Posterior vena cava (tissue), 2 donors: ENCODE results near the gene RS1. TPM values are rescaled to one million over a fixed set of nuclear protein-coding genes. Genes with fewer than 3 reads are reported as not detected.
A peak's percentile ranks its signal among the peaks of the same experiment; 100 is the strongest.

ENCODE experiments used
- DNase-seq: peaks from one replicate; pipeline ENCODE4 v3.0.0-alpha.2; 2020; ENCODE audit warnings: low spot score
- intact Hi-C, 2 donors: fragments of 100-400 bp; cut with DNase I; formaldehyde crosslinking; loops; one replicate each; pipeline versions ENCODE4 v1.14.1 to v1.14.2; 2022 to 2023
- total RNA-seq, 2 donors: library from RNA; stranded (reverse); fragmentation: NEBNext Ultra II Directional; extraction: Animal tissue kit (Norgen Biotek cat#: 25700); gene quantifications; one replicate each; pipeline ENCODE4 v1.2.1, GENCODE V29; 2021
- donor health status: DM: yes; HTN: yes; CAD: no.
- donor health status: DM: yes; HTN: yes; CAD: no.

Gene RS1
- total RNA-seq, 2 donors from 2014 or later: not detected

DNA sequence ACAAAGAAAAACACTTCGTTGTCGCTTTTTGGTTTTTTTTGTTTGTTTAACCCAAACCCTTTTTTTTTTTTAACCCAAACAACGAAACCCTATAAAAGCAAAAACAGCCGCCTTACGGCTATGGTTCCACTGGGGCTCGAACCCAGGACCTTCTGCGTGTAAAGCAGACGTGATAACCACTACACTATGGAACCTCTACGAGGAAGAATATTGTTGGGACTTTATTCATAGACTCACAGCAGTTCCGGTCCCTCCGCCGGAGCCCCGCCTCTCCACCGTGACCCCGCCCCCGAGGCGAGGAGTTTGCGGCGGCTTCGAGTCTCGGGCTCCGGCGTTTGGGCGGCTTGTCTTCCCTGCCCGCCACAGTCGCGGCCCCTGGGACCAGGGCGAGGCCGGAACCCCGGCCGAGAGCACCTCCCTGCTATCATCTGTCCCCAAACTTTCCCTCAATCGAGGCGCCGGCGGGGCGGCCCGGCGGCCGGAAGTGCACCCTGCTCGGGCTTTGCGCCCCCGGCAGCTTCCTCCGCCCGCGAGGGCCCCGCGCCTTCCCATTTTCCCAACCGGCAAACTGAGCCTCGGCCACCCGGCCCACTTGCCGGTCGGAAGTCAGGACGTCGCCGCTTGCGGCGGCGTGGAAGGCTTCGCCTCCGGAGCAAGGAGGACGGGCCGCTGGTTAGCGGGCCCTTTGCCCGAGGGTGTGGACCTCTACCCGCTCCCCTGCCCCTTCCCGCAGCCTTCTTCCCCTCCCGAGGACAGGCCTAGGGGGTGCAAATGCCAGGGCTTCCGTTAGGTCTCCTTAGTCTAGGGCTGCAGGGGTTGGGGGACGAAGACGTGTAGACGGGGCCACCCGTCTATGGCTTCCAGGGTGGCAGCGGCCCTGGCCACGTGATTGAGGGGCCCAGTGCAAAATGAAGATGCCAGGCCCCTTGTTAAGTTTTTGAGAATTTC is 3.2 kb upstream of the RS1 start:
- intact Hi-C loops: loop anchor here in 1 of 2 donors (10.0 kb wide), 1 partner anchor 220 kb away; no protein-coding TSS in a partner anchor
- DNase-seq: peak; percentile 92

DNA sequence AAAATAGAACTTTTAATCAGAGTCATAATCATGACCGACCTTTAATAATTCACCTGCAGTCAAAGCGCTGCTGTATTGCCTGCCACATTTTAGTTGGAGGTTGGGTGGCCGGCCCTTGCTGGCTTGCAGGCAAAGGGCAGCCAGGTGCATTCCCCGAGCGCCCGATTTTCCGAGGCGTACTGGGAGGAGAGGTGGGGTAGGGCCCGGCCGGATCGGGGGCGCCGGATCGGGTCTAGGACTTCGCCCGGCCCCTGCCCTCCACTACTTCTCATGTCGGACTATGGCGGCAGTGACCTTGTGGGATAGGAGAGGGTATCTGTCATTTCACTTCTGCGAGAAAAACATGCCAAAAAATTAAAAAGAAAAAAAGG is 2.5 kb upstream of the RS1 start:
- intact Hi-C loops: loop anchor here in 1 of 2 donors (10.0 kb wide), 1 partner anchor 220 kb away; no protein-coding TSS in a partner anchor
- no peak for DNase-seq

DNA sequence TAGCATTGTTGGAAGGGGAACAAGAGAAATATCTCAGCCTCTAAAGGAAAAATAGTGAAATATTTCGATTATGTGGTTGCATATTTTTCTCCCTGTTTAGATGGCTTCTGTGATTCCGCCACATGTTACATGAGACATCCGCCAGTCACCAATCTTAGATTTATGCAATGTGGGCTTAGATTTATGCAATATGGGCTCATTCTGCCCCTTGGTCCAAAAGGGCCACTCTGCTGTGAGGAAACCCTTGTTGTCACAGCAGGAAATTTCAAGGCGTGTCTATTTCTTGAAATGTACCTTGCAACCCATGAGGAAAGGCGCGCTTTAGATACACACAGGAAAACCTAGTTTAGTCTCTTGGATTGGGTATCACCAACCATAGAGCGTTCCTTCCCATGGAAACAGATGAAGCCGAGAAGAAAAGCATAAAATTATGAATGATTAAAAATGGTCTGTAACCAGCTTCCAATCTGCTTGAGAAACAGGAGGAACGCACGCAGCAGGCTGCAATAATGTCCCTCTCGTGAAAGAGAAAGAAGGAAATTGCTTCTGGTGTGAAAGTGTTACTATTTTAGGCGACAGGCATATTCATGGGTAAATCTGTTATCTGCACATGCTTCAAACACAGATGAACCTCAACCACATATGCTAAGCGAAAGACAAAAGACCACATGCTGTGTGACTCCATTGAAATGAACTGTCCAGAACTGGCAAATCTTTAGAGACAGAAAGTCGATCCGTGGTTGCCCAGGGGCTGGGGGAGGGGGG is 3.7 kb downstream of the RS1 start:
- intact Hi-C loops: no loop called here
- DNase-seq: no peak

DNA sequence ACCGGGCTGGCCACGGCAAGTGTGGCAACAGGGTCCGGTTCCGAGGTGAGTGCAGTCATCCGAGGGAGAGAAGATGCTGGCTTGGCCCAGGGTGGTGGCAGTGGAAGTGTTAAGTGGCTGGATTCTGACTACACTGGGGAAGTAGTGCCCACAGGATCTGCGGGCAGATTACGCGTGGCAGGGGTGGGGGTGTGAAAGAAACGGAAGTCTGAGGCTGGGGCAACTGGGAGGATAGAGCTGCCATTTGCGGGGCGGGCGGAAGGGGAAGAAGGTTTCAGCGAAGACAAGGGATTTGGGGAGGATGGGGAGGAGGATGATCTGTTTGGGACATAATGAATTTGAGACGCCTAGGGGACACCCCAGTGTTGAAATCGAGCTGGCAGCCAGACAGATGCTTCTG is 5.3 kb downstream of the RS1 start:
- intact Hi-C loops: no loop called here
- DNase-seq: no peak

DNA sequence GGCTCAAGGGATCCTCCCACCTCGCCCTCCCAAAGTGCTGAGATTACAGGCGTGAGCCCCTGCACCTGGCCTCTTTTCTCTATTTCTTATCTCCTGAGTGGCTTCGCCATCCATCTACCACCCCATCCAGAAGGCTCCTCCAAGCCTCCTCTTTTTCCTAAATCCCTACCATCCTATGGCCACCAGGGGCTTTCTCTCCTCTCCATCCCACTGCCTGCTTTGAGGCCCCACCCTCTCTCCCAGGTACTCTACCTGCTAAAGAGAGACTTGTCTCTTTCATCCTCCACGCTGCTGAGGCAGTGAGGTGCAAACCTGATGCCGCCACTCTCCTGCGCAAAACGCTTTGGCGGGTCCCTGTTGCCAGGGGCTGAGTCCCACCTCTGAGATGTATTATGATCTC is 7.0 kb downstream of the RS1 start:
- intact Hi-C loops: no loop called here
- no peak for DNase-seq

DNA sequence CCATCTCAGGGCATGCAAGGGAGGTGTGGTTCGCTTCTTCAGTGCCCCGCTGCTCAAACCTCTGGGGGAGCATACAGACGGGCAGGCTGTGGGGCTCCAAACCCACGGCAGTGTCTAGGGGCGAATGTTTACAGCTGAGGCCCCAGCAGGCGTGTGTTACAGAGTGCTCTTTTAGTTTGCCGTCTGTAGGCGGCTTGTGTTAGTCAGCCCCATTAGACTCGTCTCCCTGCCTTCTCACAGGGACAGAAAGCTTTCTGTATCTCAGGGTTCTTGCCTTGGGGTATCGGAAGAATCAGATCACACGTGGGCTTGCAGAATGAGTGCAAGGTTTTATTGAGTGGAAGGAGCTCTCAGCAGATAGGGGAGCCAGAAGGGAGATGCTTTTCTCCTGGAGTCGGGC is 10.6 kb downstream of the RS1 start:
- intact Hi-C loops: no loop called here

DNA sequence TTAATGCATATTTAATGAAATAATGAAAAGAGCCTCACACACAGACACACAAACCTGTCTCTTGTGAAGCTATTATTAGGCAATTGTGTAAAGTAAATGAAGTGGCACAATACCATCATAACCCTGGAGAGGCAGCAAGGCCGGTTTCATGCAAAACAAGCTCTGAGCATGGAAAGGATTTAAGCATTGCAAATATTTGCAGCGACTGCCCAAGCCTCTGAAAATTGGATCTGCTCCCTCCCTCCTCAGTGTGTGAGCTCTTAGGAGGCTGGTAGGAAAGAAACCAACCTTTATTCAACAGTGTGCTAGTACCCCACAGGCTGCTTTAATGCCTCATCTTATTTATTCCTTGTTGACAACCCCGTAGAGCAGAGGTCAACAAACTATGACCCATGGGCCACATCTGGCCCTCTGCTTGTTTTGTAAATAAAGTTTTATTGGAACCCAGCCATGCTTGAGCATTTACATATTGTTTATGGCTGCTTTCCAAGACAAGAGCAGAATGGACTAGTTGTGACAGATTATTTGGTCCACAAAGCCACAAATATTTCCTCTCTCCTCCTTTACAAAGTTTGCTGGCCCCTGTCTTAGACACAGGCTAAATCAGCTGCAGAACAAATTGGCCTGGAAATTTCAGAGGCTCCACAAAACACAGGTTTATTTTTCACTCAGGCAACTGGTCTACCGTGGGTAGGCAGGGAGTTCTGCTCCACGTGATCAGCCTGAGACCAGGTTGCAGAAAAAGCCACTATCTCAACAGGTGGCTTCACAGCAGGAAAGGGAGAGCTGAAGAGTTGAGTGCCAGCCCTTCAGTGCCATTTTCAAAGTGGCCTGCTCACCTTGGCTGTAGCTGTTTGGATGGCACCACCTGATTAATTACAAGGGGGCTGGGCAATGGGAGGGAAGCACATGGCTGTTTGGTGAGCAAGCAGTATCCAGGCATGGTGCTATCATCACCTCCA is 16.8 kb downstream of the RS1 start:
- no peak for DNase-seq
- intact Hi-C loops: no loop called here

More for the DNA sequence above, 10.6 kb downstream of the RS1 start:
- DNase-seq: no peak

DNA sequence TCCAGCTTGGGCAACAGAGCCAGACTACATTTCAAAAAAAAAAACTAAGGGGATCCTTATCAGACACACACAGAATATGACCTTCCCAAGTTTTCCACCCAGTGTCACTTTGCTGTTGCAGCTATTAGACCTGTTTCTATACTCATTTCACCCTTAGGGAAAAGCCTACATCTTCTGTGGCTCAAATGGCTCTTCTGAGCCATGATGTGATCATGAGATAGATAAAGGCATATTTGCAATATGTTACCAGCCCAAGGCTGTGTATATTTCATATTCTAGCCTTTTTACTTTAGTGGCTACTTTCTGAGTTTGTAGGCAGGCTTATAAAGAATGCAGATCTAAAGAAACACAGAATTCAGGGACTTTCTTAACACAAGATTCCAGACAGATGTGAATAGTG is 19.3 kb downstream of the RS1 start:
- intact Hi-C loops: no loop called here
- DNase-seq: no peak

DNA sequence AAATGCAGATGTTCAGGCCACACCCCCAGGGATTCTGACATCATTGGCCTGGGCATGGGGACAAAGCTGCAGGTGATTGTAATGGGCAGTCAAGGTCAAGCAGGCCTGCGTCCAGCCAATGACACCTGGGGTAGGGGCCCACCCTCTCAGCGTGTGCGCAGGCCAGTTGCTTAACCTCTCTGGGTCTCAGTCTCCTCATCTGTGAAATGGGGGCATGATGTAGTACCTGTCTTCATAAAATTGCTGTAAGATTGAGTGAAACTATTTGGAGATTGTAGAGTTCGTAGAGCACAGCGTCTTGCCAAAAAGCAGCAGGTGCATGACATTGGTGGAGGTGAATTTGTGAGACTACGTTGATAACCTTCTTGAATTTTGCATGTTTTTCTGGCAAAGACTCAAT is 21.2 kb downstream of the RS1 start:
- intact Hi-C loops: no loop called here

DNA sequence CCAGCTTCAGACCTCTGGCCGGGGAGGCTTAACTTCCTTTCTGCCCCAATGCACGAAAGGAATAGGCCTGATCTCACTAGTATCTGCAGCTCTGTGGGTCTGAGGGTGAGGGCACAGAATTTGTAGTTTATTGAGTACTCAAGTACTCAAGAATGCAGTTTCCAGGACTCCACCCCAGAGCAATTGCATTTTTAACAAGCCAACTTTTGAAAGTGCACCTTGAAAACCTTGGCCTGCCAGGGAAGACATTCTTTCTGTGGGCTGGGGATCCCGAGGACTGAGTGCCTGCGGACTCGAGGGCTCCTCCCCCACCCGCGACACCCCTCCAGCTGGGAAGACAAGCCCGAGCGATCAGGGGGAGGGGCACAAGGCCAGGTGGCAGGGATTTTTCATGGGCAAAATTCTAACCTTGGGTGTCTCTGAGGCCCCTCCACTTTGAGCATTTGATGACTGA is 22.4 kb downstream of the RS1 start:
- intact Hi-C loops: no loop called here
- DNase-seq: no peak

More for the DNA sequence above, 21.2 kb downstream of the RS1 start:
- no peak for DNase-seq

DNA sequence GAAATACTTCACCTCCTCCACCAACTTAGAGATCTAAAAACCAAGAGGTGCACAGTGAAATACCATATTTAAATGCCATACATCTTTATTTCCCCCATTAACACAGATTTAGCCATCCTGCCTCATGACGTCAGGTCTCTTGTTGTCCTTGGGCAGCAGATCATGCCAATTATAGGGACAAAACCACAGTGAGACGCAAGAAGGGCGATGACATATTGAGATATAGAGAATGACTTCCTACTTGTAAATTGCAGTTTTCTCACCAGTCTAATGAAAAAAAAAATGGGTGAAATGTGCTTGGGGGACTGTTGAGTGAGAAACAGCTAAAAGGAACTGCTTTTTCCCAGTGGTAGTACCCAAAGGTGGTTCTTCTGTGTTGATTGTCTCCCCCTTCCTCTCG is 24.3 kb downstream of the RS1 start:
- intact Hi-C loops: no loop called here
- no peak for DNase-seq

DNA sequence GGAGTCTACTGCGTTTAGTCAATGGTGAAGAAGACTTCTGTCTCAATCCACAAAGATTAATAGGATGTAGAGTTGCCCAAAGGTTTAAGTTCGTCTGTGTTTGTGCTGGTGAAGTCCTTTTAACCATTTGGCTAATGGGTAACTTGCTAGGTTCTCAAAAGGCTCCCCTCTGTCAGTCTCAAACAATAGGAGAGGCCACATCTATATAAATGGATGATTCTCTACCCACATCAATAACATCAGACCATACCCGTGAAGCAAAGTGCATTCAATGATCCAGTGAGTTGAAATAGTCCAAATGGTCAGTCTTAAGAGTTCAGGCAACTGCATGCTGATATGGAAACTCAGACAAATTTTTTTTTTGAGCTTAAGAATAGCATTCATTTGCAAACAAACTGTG is 28.1 kb downstream of the RS1 start:
- no peak for DNase-seq
- intact Hi-C loops: no loop called here

DNA sequence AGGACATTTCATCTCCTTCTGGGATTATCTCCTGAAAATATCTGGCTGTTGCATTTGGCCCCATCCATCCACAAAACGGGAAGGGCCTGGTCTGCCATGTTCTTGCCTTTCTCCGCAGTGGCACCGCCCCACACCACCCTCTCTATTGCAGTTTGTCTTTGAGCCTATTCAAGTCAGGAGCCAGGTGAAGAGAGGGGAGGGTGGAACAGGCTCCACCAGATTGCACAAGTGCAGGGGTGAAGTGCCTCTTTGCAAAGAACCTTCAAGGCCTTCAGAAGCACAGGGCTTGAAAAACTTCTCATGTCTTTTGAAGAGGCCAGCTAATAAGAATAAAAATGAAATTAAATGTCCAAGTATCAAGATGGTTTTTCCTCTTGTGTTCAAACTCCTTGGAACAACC is 28.7 kb downstream of the RS1 start:
- no peak for DNase-seq
- intact Hi-C loops: no loop called here

DNA sequence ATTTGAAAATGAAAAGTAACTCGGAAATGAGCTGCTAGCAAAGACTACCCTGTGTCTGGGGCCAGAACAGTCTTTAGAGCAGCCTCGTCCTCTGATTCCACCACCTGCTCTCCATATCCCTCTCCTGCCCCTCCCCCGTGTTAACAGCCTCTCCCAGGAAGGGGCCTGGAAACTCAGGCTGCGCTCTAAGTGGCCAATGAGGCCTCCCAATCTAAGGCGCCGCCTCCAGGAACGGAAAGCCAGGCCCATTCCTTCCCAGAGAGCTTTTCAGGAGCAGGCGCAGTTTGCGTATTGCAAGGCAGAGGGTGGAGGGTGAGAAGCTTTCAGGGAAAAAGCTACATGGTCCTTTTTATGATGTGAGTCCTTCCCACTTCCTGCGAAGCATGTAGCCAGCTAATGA is 31.2 kb downstream of the RS1 start:
- intact Hi-C loops: no loop called here
- DNase-seq: no peak

DNA sequence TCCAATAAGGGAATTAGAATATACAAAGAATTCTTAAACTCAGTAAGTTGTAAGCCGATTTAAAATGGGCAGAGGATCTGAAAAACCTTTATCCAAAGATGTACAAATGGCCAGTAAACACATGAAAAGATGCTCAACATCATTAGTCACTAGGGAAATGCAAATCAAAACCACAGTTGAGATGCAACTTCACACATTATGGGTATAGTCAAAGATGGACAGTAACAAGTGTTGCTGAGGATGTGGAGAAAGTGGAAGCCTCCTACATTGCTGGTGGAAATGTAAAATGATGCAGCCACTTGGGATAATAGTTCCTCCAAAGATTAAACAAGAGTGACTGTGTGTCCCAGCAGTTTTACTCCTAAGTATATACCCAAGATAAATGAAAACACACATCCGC is 32.6 kb downstream of the RS1 start:
- no peak for DNase-seq

DNA sequence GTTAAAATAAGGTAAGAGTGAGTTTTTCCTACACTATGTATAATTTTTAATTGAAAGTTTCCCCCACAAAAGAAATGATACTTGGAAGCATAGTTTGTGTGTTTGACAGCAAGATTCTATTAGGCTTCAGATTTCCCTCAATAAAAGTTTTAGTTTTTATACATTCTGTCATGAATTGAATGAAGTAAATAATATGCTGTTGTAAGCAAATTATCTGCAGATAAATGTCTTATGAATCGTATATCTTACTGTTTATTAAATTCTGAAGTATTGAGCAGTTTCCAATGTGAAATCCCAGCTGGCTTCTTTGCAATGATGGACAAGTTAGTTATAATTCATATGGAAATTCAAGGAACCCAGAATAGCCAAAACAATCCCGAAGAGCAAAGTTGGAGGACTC is 33.5 kb downstream of the RS1 start:
- intact Hi-C loops: no loop called here
- no peak for DNase-seq

More for the DNA sequence above, 32.6 kb downstream of the RS1 start:
- intact Hi-C loops: no loop called here

DNA sequence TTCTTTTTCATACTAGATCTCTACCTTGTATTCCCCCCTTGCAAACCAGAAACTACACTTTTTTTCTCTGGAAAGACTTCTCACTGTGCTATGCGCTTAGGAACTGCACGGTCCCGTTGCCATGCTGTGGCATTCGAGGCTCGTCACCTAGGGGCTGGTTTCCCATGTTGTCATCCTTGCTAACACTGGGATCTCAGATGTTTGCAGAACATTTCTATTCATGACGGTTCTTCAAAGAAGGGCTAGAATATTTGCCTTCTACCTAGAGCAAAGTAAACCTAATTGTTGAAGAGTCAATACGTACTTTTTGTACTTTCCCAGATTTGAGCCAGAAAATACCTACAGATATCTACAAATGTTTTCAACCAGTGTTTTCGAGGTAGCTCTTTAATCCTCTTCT is 41.0 kb downstream of the RS1 start:
- DNase-seq: no peak
- intact Hi-C loops: no loop called here

DNA sequence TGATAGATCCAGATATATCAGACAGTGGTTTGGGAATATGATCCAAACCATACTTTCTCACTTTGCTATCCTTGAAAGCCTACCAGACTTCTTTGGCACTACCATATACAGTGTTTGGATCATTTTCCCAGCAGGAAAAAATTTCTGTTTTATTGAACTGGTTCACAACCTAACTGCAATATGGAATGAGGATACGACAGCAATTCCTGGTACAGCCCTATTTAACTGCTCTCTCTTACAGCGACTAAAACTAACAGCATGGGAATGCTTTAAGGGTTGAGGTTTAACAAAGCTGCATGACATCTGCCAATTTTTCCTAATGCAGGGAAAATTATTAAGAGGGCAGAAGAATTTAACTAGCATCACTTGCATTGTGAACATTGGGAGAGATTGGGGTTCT is 47.3 kb downstream of the RS1 start:
- intact Hi-C loops: no loop called here
- DNase-seq: no peak

DNA sequence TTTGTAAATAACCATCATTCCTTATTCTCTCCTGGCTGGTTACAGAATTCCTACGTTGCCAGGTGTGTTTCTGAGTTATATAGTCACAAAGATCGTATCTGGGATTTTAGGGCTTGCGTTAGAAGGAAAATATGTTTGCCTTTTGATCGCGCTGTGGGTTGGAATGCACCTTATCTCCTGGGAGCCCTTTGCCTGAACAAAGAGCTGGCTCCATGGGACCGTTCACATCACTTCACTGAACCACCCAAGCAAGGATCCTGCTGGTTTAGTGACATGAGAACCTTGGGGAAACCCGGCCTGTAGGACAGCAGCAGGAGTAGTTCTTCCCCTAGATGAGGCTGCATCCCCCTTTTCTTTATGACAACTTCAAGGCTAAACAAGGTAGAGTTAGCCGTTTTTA is 51.6 kb downstream of the RS1 start:
- intact Hi-C loops: no loop called here
- DNase-seq: no peak
